Measurements from ENCODE around the gene DNAJC18.

DNAJC18 gene

GRCh38 chr5:139396691-139397090 lies 42.6 kb downstream of the DNAJC18 start:
- no peak for DNase-seq (ENCODE audit: extremely low spot score)
- TF ChIP-seq TARDBP (IDR thresholded peaks at IDR 0.05) (no peak), CTBP1 (IDR thresholded peaks at IDR 0.05; ENCODE audit: borderline replicate concordance) (no peak), HDGF (IDR thresholded peaks at IDR 0.05; ENCODE audit: borderline replicate concordance) (no peak), SUZ12 (IDR thresholded peaks at IDR 0.05) (no peak), BHLHE40 (IDR thresholded peaks at IDR 0.05; ENCODE audit: borderline replicate concordance) (no peak), FOXK2 (IDR thresholded peaks at IDR 0.05) (no peak), FOXM1 (IDR thresholded peaks at IDR 0.05; ENCODE audit: borderline replicate concordance) (no peak), FOXA1 (IDR thresholded peaks at IDR 0.05) (no peak), L3MBTL2 (conservative IDR thresholded peaks at IDR 0.05) (no peak), ELF4 (IDR thresholded peaks at IDR 0.05) (no peak), ARNT (IDR thresholded peaks at IDR 0.05) (no peak)
- CTCF ChIA-PET, result no interaction called here
- POLR2A ChIA-PET, result no interaction called here

- ChIA-PET POLR2A (no interaction called here), CTCF (no interaction called here)
- TF ChIP-seq SUZ12 (IDR thresholded peaks at IDR 0.05), result no peak
- no peak for TF ChIP-seq FOXA1 (IDR thresholded peaks at IDR 0.05)
- TF ChIP-seq PKNOX1 (IDR thresholded peaks at IDR 0.05), result no peak
- no peak for TF ChIP-seq FOXK2 (IDR thresholded peaks at IDR 0.05)
- TF ChIP-seq NFRKB (IDR thresholded peaks at IDR 0.05), result no peak
- TF ChIP-seq TARDBP (IDR thresholded peaks at IDR 0.05), result no peak
- no peak for TF ChIP-seq ZNF384 (IDR thresholded peaks at IDR 0.05)
- no peak for TF ChIP-seq ELF4 (IDR thresholded peaks at IDR 0.05)
- TF ChIP-seq CTBP1 (IDR thresholded peaks at IDR 0.05; ENCODE audit: borderline replicate concordance), result no peak
- no peak for TF ChIP-seq ARNT (IDR thresholded peaks at IDR 0.05)
- no peak for TF ChIP-seq HDGF (IDR thresholded peaks at IDR 0.05; ENCODE audit: borderline replicate concordance)
- TF ChIP-seq FOXM1 (IDR thresholded peaks at IDR 0.05; ENCODE audit: borderline replicate concordance), result no peak
- TF ChIP-seq L3MBTL2 (conservative IDR thresholded peaks at IDR 0.05), result no peak
- no peak for TF ChIP-seq SP1 (IDR thresholded peaks at IDR 0.05)
- TF ChIP-seq BHLHE40 (IDR thresholded peaks at IDR 0.05; ENCODE audit: borderline replicate concordance), result no peak
- no peak for TF ChIP-seq LEF1 (IDR thresholded peaks at IDR 0.05; ENCODE audit: borderline replicate concordance)
- no peak for DNase-seq (ENCODE audit: extremely low spot score)
Measured at GRCh38 chr5:139395844-139396640, 43.3 kb downstream of the DNAJC18 start.

- TF ChIP-seq NFRKB (IDR thresholded peaks at IDR 0.05), result no peak
- no peak for TF ChIP-seq ELF4 (IDR thresholded peaks at IDR 0.05)
- no peak for TF ChIP-seq SUZ12 (IDR thresholded peaks at IDR 0.05)
- no peak for TF ChIP-seq CTBP1 (IDR thresholded peaks at IDR 0.05; ENCODE audit: borderline replicate concordance)
- TF ChIP-seq BHLHE40 (IDR thresholded peaks at IDR 0.05; ENCODE audit: borderline replicate concordance), result no peak
- TF ChIP-seq ARNT (IDR thresholded peaks at IDR 0.05), result no peak
- TF ChIP-seq SP1 (IDR thresholded peaks at IDR 0.05), result no peak
- no peak for TF ChIP-seq LEF1 (IDR thresholded peaks at IDR 0.05; ENCODE audit: borderline replicate concordance)
- no peak for TF ChIP-seq FOXK2 (IDR thresholded peaks at IDR 0.05)
- no peak for TF ChIP-seq HDGF (IDR thresholded peaks at IDR 0.05; ENCODE audit: borderline replicate concordance)
- TF ChIP-seq PKNOX1 (IDR thresholded peaks at IDR 0.05), result no peak
- no peak for TF ChIP-seq FOXA1 (IDR thresholded peaks at IDR 0.05)
- no peak for TF ChIP-seq L3MBTL2 (conservative IDR thresholded peaks at IDR 0.05)
- no peak for TF ChIP-seq TARDBP (IDR thresholded peaks at IDR 0.05)
- no peak for TF ChIP-seq ZNF384 (IDR thresholded peaks at IDR 0.05)
- CTCF ChIA-PET, result no interaction called here
- DNase-seq (ENCODE audit: extremely low spot score), result no peak
- POLR2A ChIA-PET, result no interaction called here
Measured at GRCh38 chr5:139394654-139395566, 44.4 kb downstream of the DNAJC18 start, which contains the start of gene PROB1. Gene PROB1 (minus strand): TSS chr5:139395104. CDS start chr5:139395081, 23 bp downstream.

GRCh38 chr5:139394123-139394653 lies 45.1 kb downstream of the DNAJC18 start:
- POLR2A ChIA-PET, result no interaction called here
- CTCF ChIA-PET, result no interaction called here
- no peak for TF ChIP-seq PKNOX1 (IDR thresholded peaks at IDR 0.05)
- no peak for TF ChIP-seq SUZ12 (IDR thresholded peaks at IDR 0.05)
- TF ChIP-seq L3MBTL2 (conservative IDR thresholded peaks at IDR 0.05), result no peak
- TF ChIP-seq ZNF384 (IDR thresholded peaks at IDR 0.05), result no peak
- TF ChIP-seq FOXM1 (IDR thresholded peaks at IDR 0.05; ENCODE audit: borderline replicate concordance), result no peak
- no peak for TF ChIP-seq HDGF (IDR thresholded peaks at IDR 0.05; ENCODE audit: borderline replicate concordance)
- TF ChIP-seq BHLHE40 (IDR thresholded peaks at IDR 0.05; ENCODE audit: borderline replicate concordance), result no peak
- no peak for TF ChIP-seq NFRKB (IDR thresholded peaks at IDR 0.05)
- TF ChIP-seq CTBP1 (IDR thresholded peaks at IDR 0.05; ENCODE audit: borderline replicate concordance), result no peak
- no peak for TF ChIP-seq FOXK2 (IDR thresholded peaks at IDR 0.05)
- no peak for TF ChIP-seq ELF4 (IDR thresholded peaks at IDR 0.05)
- DNase-seq (ENCODE audit: extremely low spot score), result no peak

- ChIA-PET CTCF (no interaction called here), POLR2A (no interaction called here)
- no peak for DNase-seq (ENCODE audit: extremely low spot score)
- no peak for TF ChIP-seq SP1 (IDR thresholded peaks at IDR 0.05)
- TF ChIP-seq HDGF (IDR thresholded peaks at IDR 0.05; ENCODE audit: borderline replicate concordance), result no peak
- TF ChIP-seq CTBP1 (IDR thresholded peaks at IDR 0.05; ENCODE audit: borderline replicate concordance), result no peak
- TF ChIP-seq NFRKB (IDR thresholded peaks at IDR 0.05), result no peak
- no peak for TF ChIP-seq ELF4 (IDR thresholded peaks at IDR 0.05)
- no peak for TF ChIP-seq BHLHE40 (IDR thresholded peaks at IDR 0.05; ENCODE audit: borderline replicate concordance)
- no peak for TF ChIP-seq TARDBP (IDR thresholded peaks at IDR 0.05)
- TF ChIP-seq FOXA1 (IDR thresholded peaks at IDR 0.05), result no peak
- no peak for TF ChIP-seq L3MBTL2 (conservative IDR thresholded peaks at IDR 0.05)
- TF ChIP-seq FOXK2 (IDR thresholded peaks at IDR 0.05), result no peak
- TF ChIP-seq PKNOX1 (IDR thresholded peaks at IDR 0.05), result no peak
- no peak for TF ChIP-seq ARNT (IDR thresholded peaks at IDR 0.05)
- TF ChIP-seq FOXM1 (IDR thresholded peaks at IDR 0.05; ENCODE audit: borderline replicate concordance), result no peak
- TF ChIP-seq LEF1 (IDR thresholded peaks at IDR 0.05; ENCODE audit: borderline replicate concordance), result no peak
Measured at GRCh38 chr5:139393497-139394122, 45.7 kb downstream of the DNAJC18 start.

Measured in HEK293T (cell line).